ENCODE data around the gene ACSF3. TPM values are rescaled to one million over a fixed set of nuclear protein-coding genes. Genes with fewer than 3 reads are reported as not detected.

Gene ACSF3
- total and polyA plus RNA-seq, 2 donors (not counting 1 experiment from before 2014, with no cell fraction given) = 45.2 to 113 TPM

GRCh38 chr16:89198417-89199240 is 105.0 kb downstream of the ACSF3 start:
- WGBS (ENCODE audit: insufficient coverage) = 93% methylated on average over 26 of the region's 28 CpGs
- peaks cover 15% of the 10 kb centered on the region in 2 donors for H3K4me1 ChIP-seq (ENCODE audit: control insufficient read depth in 2 of 2, insufficient read depth in 2 of 2, low read length in 2 of 2)
- ATAC-seq (ENCODE audit: low read depth) (no peak), DNase-seq (no peak)
- no peak overlapping the region for H3K27ac Mint-ChIP-seq
- H3K4me1 Mint-ChIP-seq = peaks cover 13% of the 10 kb centered on the region
- H2AFZ ChIP-seq (ENCODE audit: insufficient read depth, low read depth, low read length, poor library complexity, severe bottlenecking) = no peak overlapping the region
- intact Hi-C loops (cut with micrococcal nuclease) = no loop called here
- peaks cover 0 to 27% (median 3%) of the 10 kb centered on the region in 3 donors for H3K9me3 ChIP-seq (ENCODE audit: control extremely low read depth in 1 of 3, control insufficient read depth in 2 of 3, insufficient read depth in 1 of 3, low read length in 2 of 3)
- H3K4me3 Mint-ChIP-seq = no peak overlapping the region
- H3K36me3 ChIP-seq (replicated peaks in 1 of 2; ENCODE audit: control extremely low read depth in 1 of 2, control insufficient read depth in 1 of 2, extremely low read depth in 1 of 2, insufficient read depth in 2 of 2, low read length in 1 of 2) = no peaks in the 10 kb centered on the region
- H3K9me3 Mint-ChIP-seq (ENCODE audit: insufficient read depth) = no peaks in the 10 kb centered on the region
- peaks cover 0 to 46% (median 20%) of the 10 kb centered on the region in 4 experiments for H3K27me3 ChIP-seq (replicated peaks in 1 of 4; ENCODE audit: control extremely low read depth in 1 of 4, control insufficient read depth in 3 of 4, insufficient read depth in 4 of 4, low read length in 3 of 4)
- H3K4me2 ChIP-seq (replicated peaks; ENCODE audit: low read depth, low read length, poor library complexity, severe bottlenecking) = no peak overlapping the region
- no peak for TF ChIP-seq CTCF (IDR thresholded peaks at IDR 0.05)
- no peak for TF ChIP-seq EZH2 (IDR thresholded peaks at IDR 0.05; ENCODE audit: borderline replicate concordance, insufficient read depth, low read depth, low read length, poor library complexity, severe bottlenecking)
- ChIA-PET POLR2A (no interaction called here), CTCF (no interaction called here)
- no peak overlapping the region for H3K9ac ChIP-seq (ENCODE audit: low read length)
- H4K20me1 ChIP-seq (ENCODE audit: control insufficient read depth, insufficient read depth, low read length, poor library complexity, severe bottlenecking) = no peaks in the 10 kb centered on the region
- no peak overlapping the region for H3K27ac ChIP-seq (ENCODE audit: low read length in 2 of 2)
- H3K4me3 ChIP-seq (ENCODE audit: control extremely low read depth in 1 of 5, extremely low read depth in 1 of 5, insufficient read depth in 1 of 5, low read depth in 2 of 5, low read length in 4 of 5) = no peak overlapping the region
- no peaks in the 10 kb centered on the region for H3K79me2 ChIP-seq (ENCODE audit: control insufficient read depth, insufficient read depth, low read length)
- peaks cover 23% of the 10 kb centered on the region for H3K27me3 Mint-ChIP-seq

Data from B cell (primary cell).